Pancreas (tissue), 10 donors: ENCODE results near the gene U2AF1L4. TPM values are rescaled to one million over a fixed set of nuclear protein-coding genes. Genes with fewer than 3 reads are reported as not detected.
A peak's percentile ranks its signal among the peaks of the same experiment; 100 is the strongest.

ENCODE experiments used
- ATAC-seq, 4 donors: fragments of 200-7000 bp; cut with Tn5 transposase; one replicate each; pipeline versions ENCODE4 v1.8.0 to v1.9.1; 2020; ENCODE audit warnings: mild to moderate bottlenecking in 4 of 4, moderate library complexity in 4 of 4
- DNase-seq, 6 donors: peaks; one replicate each; pipeline ENCODE4 v3.0.0-alpha.2; 2020
- FAIRE-seq: peaks from 2 replicates; lab custom pipeline; 2012; peaks lifted over from hg19 to GRCh38; lab: Jason Lieb, UNC
- H3K27ac ChIP-seq, 4 donors: fragments of 200-600 bp; sonication (generic); 1 replicate in 3 of 4; 2 replicates in 1 of 4; pipeline versions ENCODE4 v1.5.0 to v1.8.0; 2020
- H3K27me3 ChIP-seq, 4 donors: fragments of 200-600 bp; one replicate each; pipeline ENCODE4 v1.8.0; 2021
- H3K36me3 ChIP-seq, 3 donors: fragments of 200-600 bp; sonication (generic) in 1 of 3; one replicate each; pipeline versions ENCODE4 v1.5.0 to v1.8.0; 2020 to 2021
- H3K4me1 ChIP-seq, 3 donors: fragments of 200-600 bp; one replicate each; pipeline ENCODE4 v1.8.0; 2021
- H3K4me3 ChIP-seq, 4 donors: fragments of 200-600 bp; sonication (generic) in 2 of 4; one replicate each; pipeline versions ENCODE4 v1.5.0 to v1.8.0; 2020 to 2021
- H3K9me3 ChIP-seq, 4 donors: fragments of 200-600 bp; one replicate each; pipeline ENCODE4 v1.8.0; 2021
- WGBS, 2 donors: extraction: QIAGEN DNeasy Blood & Tissue Kit; methylation state at CpG; one replicate each; pipeline ENCODE4 v1.1.7; 2013; 5-methylcytosine and 5-hydroxymethylcytosine counted together
- intact Hi-C, 3 donors: fragments of 100-400 bp; cut with DNase I; formaldehyde crosslinking; loops; one replicate each; pipeline versions ENCODE4 v1.11.1 to v1.14.2; 2022
- polyA plus RNA-seq, 2 donors: library from polyadenylated mRNA; stranded (reverse); fragments of 200-250 nt; gene quantifications; one replicate each; pipeline ENCODE4 v1.2.3, GENCODE V29; 2013
- total RNA-seq, 6 donors: library from RNA; stranded (reverse); fragmentation: NEBNext Ultra II Directional in 4 of 6; extraction: Animal tissue kit (Norgen Biotek cat#: 25700) in 4 of 6; gene quantifications; one replicate each; pipeline versions ENCODE4 v1.2.1 to v1.2.4, GENCODE V29; 2021 to 2023
- TF ChIP-seq, protein P1 (sequence below), 4 donors: fragments of 200-600 bp; sonication (generic) in 3 of 4; IDR thresholded peaks; one replicate each; pipeline versions ENCODE4 v1.5.0 to v1.8.0; 2021; ENCODE audit warnings: antibody characterized with exemption in 4 of 4
- donor health status: healthy with polysubstance abuse.
- donor health status: DM: no; HTN: no; CAD: no; lungs with moderate emphysema.
- donor health status: DM: no; HTN: no; CAD: no.
- donor health status: control.
- donor health status: control.
- donor health status: Bipolar disorder and iron deficiency.
- donor health status: DM: yes; HTN: yes; CAD: no.
- donor health status: DM: no; HTN: no; CAD: no.
- donor health status: DM: no; HTN: no; CAD: no.
- donor health status: DM: yes; HTN: yes; CAD: no.

The U2AF1L4 gene
- total and polyA plus RNA-seq, 8 donors: 9.7 to 124 (median 12.0) TPM

DNA sequence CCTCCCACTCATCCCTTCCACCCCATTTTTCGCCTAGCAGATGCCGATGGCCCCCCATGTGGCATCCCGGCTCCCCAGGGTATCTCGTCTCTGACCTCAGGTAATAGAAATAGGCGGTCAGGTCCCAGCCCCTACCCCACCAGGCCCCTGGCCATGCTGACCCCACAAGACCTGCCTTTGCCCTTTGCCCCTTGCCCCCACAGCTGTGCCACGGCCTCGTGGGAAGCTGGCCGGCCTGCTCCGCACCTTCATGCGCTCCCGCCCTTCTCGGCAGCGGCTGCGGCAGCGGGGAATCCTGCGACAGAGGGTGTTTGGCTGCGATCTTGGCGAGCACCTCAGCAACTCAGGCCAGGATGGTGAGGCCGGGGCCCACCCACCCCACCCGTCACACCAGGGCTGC is 35.5 kb upstream of the U2AF1L4 start:
- Histone ChIP-seq H3K4me1 (no peaks in the 10 kb centered on the region), H3K27ac (no peak overlapping the region), H3K27me3 (no peaks in the 10 kb centered on the region), H3K4me3 (no peak overlapping the region), H3K36me3 (no peaks in the 10 kb centered on the region), H3K9me3 (no peaks in the 10 kb centered on the region)
- no peak for DNase-seq
- no peak for ATAC-seq
- TF ChIP-seq, protein P1, sequence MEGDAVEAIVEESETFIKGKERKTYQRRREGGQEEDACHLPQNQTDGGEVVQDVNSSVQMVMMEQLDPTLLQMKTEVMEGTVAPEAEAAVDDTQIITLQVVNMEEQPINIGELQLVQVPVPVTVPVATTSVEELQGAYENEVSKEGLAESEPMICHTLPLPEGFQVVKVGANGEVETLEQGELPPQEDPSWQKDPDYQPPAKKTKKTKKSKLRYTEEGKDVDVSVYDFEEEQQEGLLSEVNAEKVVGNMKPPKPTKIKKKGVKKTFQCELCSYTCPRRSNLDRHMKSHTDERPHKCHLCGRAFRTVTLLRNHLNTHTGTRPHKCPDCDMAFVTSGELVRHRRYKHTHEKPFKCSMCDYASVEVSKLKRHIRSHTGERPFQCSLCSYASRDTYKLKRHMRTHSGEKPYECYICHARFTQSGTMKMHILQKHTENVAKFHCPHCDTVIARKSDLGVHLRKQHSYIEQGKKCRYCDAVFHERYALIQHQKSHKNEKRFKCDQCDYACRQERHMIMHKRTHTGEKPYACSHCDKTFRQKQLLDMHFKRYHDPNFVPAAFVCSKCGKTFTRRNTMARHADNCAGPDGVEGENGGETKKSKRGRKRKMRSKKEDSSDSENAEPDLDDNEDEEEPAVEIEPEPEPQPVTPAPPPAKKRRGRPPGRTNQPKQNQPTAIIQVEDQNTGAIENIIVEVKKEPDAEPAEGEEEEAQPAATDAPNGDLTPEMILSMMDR (IDR thresholded peaks at IDR 0.05): no peak
- no peak for FAIRE-seq
- intact Hi-C loops: no loop called here
- 95 to 97% methylated on average over 20 of the region's 20 CpGs for WGBS, 2 donors

DNA sequence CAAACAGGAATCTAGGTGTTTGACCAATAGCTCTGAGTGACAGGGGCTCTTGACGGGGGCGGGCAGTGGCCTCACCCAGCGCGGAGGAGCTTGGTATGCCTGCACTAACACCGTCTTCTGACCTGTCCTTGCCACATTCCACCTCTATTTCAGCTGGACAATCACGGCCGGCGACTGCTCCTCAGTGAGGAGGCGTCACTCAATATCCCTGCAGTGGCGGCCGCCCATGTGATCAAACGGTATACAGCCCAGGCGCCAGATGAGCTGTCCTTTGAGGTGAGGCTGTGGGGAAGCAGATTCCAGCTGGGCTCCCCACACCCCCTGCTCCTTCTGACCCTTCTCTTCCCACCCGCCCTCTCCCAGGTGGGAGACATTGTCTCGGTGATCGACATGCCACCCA is 34.8 kb upstream of the U2AF1L4 start:
- Histone ChIP-seq H3K4me3 (no peak overlapping the region), H3K4me1 (no peaks in the 10 kb centered on the region), H3K27me3 (no peaks in the 10 kb centered on the region), H3K9me3 (no peaks in the 10 kb centered on the region), H3K27ac (no peak overlapping the region), H3K36me3 (no peaks in the 10 kb centered on the region)
- FAIRE-seq (no peak), DNase-seq (no peak), ATAC-seq (no peak)
- intact Hi-C loops: no loop called here
- TF ChIP-seq, protein P1 (IDR thresholded peaks at IDR 0.05): no peak
- 94 to 95% methylated on average over 16 of the region's 16 CpGs for WGBS, 2 donors

DNA sequence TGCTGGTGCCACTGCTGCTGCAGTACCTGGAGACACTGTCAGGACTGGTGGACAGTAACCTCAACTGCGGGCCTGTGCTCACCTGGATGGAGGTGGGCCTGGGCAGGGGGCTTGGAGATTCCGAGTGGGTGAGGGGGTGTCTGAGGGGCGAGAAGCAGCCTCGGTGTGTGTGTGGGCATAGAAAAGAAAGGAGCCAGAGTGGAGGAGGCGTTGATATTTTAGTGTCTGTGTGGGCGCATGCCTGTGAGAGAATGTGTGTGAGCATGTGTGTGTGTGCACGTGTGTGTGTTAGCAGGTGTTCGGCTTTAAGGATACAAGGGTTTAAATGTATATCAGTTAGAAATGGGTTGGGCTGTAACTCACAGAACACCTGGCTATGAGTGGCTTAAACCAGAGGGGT is 33.8 kb upstream of the U2AF1L4 start:
- Histone ChIP-seq H3K36me3 (no peaks in the 10 kb centered on the region), H3K9me3 (no peaks in the 10 kb centered on the region), H3K27me3 (no peaks in the 10 kb centered on the region), H3K27ac (no peak overlapping the region), H3K4me3 (no peak overlapping the region), H3K4me1 (no peaks in the 10 kb centered on the region)
- FAIRE-seq: no peak
- TF ChIP-seq, protein P1 (IDR thresholded peaks at IDR 0.05): no peak
- no peak for DNase-seq
- 89 to 93% methylated on average over 8 of the region's 8 CpGs for WGBS, 2 donors
- intact Hi-C loops: no loop called here
- ATAC-seq: no peak

DNA sequence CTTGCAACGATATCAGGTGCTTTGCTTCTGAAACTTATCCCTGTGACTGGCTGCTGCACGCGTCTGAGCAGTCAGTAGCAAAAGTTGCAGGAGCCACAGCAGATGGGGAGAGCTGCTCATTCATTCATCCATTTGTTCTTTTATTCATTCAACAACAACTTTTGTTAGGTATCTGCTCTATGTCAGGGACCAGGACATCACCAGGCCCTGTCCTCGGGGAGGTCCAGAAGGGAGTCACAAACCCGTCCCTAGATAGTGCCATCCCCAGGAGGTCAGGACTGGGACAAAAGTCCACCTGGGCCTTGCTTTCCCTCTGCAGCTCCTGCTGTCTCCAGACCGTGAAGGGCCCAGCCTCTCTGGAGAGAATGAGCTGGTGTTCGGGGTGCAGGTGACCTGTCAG is 32.7 kb upstream of the U2AF1L4 start:
- intact Hi-C loops: no loop called here
- no peak for DNase-seq
- no peak overlapping the region for H3K27ac ChIP-seq
- no peak overlapping the region for H3K4me3 ChIP-seq
- no peak for FAIRE-seq
- no peak for ATAC-seq
- no peaks in the 10 kb centered on the region for H3K36me3 ChIP-seq
- H3K4me1 ChIP-seq: no peaks in the 10 kb centered on the region
- H3K27me3 ChIP-seq: no peaks in the 10 kb centered on the region
- no peaks in the 10 kb centered on the region for H3K9me3 ChIP-seq
- TF ChIP-seq, protein P1 (IDR thresholded peaks at IDR 0.05): no peak
- WGBS, 2 donors: 87 to 94% methylated on average over 7 of the region's 7 CpGs

DNA sequence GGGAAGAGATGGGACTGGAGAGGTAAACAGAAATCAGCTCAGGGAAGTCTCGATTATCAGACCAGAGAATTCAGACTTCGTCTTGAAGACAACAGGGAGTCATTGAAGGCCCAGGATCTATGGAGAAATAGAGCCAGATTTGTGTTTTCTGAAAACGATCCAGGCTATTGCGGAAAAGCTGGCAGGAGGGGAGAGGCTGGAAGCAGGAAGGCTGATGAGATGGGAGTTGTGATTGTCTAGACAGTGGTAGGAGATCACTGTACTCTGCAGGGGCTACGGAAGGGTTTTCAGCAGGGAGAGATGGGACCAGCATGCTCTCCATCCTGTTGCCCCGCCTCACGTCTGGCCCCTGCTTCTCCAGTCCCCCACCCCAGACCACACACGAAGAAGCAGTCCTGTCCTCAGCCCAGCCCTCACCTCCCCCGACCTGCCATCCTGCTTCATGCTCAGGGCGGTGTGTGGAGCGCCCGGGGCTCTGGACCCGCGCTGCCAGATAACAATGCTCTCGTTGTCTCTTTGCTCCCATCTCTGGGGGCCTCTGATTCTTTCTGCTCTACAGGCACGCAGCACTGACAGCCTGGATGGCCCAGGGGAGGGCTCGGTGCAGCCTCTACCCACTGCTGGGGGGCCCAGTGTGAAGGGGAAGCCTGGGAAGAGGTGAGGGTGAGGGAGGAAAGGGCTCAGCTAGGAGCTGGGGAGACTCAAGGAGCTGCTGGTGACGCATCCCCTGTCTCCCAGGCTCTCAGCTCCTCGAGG is 32.0 kb upstream of the U2AF1L4 start:
- intact Hi-C loops: no loop called here
- H3K27ac ChIP-seq: no peak overlapping the region
- no peaks in the 10 kb centered on the region for H3K36me3 ChIP-seq
- DNase-seq: peak in 1 of 6 donors; percentile 42
- no peak for FAIRE-seq
- ATAC-seq: no peak
- H3K27me3 ChIP-seq: no peaks in the 10 kb centered on the region
- TF ChIP-seq, protein P1 (IDR thresholded peaks at IDR 0.05): no peak
- 76 to 81% methylated on average over 18 to 19 of the region's 19 CpGs for WGBS, 2 donors
- H3K9me3 ChIP-seq: no peaks in the 10 kb centered on the region
- H3K4me1 ChIP-seq: no peaks in the 10 kb centered on the region
- H3K4me3 ChIP-seq: no peak overlapping the region
